Fibroblast of skin of right biceps (primary cell): Measurements from ENCODE around the gene ITGA2.

ENCODE experiments used
- DNase-seq: peaks from one replicate; pipeline ENCODE4 v3.0.0-alpha.2; 2013

Gene ITGA2

GRCh38 chr5:52989781-52990527, 802 bp downstream of the ITGA2 start:
- DNase-seq = peak; percentile 49

GRCh38 chr5:52990528-52990925, 1.4 kb downstream of the ITGA2 start:
- no peak for DNase-seq

GRCh38 chr5:52993367-52993766, 4.2 kb downstream of the ITGA2 start:
- no peak for DNase-seq

GRCh38 chr5:52994266-52994665, 5.1 kb downstream of the ITGA2 start:
- DNase-seq = no peak

GRCh38 chr5:52995095-52995494, 5.9 kb downstream of the ITGA2 start:
- DNase-seq = no peak

- DNase-seq = no peak
Observed at GRCh38 chr5:52995914-52996313, 6.8 kb downstream of the ITGA2 start.

GRCh38 chr5:52996979-52997378, 7.8 kb downstream of the ITGA2 start:
- DNase-seq = no peak

GRCh38 chr5:52997424-52997823, 8.3 kb downstream of the ITGA2 start:
- no peak for DNase-seq

GRCh38 chr5:52998552-52999313, 9.6 kb downstream of the ITGA2 start:
- DNase-seq = no peak

- DNase-seq = peak; percentile 67
Observed at GRCh38 chr5:52999344-52999949, 10.3 kb downstream of the ITGA2 start.

GRCh38 chr5:53001541-53001940, 12.4 kb downstream of the ITGA2 start:
- no peak for DNase-seq

GRCh38 chr5:53002491-53002890, 13.3 kb downstream of the ITGA2 start:
- no peak for DNase-seq

GRCh38 chr5:53003144-53003543, 14.0 kb downstream of the ITGA2 start:
- DNase-seq = no peak

GRCh38 chr5:53006911-53007890, 18.0 kb downstream of the ITGA2 start:
- no peak for DNase-seq

- peak; percentile 75 for DNase-seq
Observed at GRCh38 chr5:53008751-53009150, 19.6 kb downstream of the ITGA2 start.

GRCh38 chr5:53009816-53010215, 20.7 kb downstream of the ITGA2 start:
- DNase-seq = no peak

- DNase-seq = peak; percentile 35
Observed at GRCh38 chr5:53010814-53011213, 21.7 kb downstream of the ITGA2 start.

- no peak for DNase-seq
Observed at GRCh38 chr5:53011233-53011632, 22.1 kb downstream of the ITGA2 start.

GRCh38 chr5:53013857-53014256, 24.7 kb downstream of the ITGA2 start:
- DNase-seq = no peak

- DNase-seq = no peak
Observed at GRCh38 chr5:53017383-53017782, 28.2 kb downstream of the ITGA2 start.

GRCh38 chr5:53017794-53018391, 28.7 kb downstream of the ITGA2 start:
- no peak for DNase-seq

GRCh38 chr5:53019320-53019719, 30.2 kb downstream of the ITGA2 start:
- peak; percentile 82 for DNase-seq
